ENCODE results near the gene MAPK8IP2. TPM values are rescaled to one million over a fixed set of nuclear protein-coding genes. Genes with fewer than 3 reads are reported as not detected.

The MAPK8IP2 gene
- polyA plus RNA-seq, 1 donor (not counting 4 experiments of a cell fraction or from before 2014, with no cell fraction given), result 0.29 TPM

DNA sequence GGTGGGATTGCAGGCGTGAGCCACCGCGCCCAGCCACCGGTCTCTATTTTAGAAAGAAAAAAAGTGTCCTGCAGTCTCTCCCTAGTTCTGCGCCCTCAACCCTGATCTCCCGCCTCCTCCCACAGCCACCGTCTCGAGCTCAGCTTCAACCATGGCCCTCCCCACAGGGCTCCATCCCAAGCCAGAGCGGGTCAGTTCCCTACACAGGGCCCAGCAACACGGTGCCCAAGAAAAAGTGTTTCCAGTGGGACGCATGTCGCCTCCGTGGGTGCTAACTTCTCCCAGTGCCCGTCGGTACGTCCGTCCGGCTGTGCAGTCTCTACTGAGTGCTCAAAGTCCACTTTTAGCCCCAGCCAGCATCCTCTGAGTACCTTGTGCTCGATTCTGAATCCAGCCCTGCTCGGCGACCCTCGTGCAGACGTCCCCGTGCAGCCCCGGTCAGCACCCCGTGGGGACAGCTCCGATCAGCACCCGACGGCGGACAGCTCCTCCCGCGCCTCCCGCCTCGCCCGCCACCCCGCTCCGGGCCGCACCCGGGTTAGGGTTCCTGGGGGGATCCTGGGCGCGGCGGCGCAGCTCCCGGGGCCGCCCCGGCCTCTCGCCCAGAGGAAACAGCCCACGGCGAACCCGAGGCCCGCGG, 657 bp upstream of the MAPK8IP2 start:
- no peaks in the 10 kb centered on the region for H3K9me1 ChIP-seq (ENCODE audit: control insufficient read depth, extremely low read depth, insufficient read depth, low read length)
- no peaks in the 10 kb centered on the region for H3K9me3 ChIP-seq (ENCODE audit: control insufficient read depth, low read depth, low read length)
- TF ChIP-seq EZH2 (IDR thresholded peaks at IDR 0.05; ENCODE audit: low read length), result peak; percentile 43
- TF ChIP-seq, protein P1, sequence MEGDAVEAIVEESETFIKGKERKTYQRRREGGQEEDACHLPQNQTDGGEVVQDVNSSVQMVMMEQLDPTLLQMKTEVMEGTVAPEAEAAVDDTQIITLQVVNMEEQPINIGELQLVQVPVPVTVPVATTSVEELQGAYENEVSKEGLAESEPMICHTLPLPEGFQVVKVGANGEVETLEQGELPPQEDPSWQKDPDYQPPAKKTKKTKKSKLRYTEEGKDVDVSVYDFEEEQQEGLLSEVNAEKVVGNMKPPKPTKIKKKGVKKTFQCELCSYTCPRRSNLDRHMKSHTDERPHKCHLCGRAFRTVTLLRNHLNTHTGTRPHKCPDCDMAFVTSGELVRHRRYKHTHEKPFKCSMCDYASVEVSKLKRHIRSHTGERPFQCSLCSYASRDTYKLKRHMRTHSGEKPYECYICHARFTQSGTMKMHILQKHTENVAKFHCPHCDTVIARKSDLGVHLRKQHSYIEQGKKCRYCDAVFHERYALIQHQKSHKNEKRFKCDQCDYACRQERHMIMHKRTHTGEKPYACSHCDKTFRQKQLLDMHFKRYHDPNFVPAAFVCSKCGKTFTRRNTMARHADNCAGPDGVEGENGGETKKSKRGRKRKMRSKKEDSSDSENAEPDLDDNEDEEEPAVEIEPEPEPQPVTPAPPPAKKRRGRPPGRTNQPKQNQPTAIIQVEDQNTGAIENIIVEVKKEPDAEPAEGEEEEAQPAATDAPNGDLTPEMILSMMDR (optimal IDR thresholded peaks at IDR 0.05 in 1 of 3, IDR thresholded peaks at IDR 0.05 in 1 of 3, conservative IDR thresholded peaks at IDR 0.05 in 1 of 3; ENCODE audit: extremely low read depth in 1 of 3, insufficient read depth in 2 of 3, low read length in 3 of 3), result no peak
- FAIRE-seq (no peak), DNase-seq (ENCODE audit: low read depth, low spot score) (no peak)
- no peak overlapping the region for H3K4me3 ChIP-seq (ENCODE audit: control insufficient read depth in 2 of 3, extremely low read depth in 1 of 3, insufficient read depth in 2 of 3, low read depth in 1 of 3, low read length in 3 of 3)
- no peak overlapping the region for H3K27ac ChIP-seq (ENCODE audit: control insufficient read depth, insufficient read depth, low read length)
- no peaks in the 10 kb centered on the region for H3K36me3 ChIP-seq (ENCODE audit: control insufficient read depth in 2 of 2, extremely low read depth in 1 of 2, insufficient read depth in 2 of 2, low read length in 2 of 2)
- H3K79me2 ChIP-seq (ENCODE audit: control insufficient read depth, insufficient read depth, low read length), result no peaks in the 10 kb centered on the region
- dilution Hi-C loops (cut with MboI; ENCODE audit: extremely low pct_ligation_motif_present, low sequenced_read_pairs), result no loop called here
- peaks cover 49% of the 10 kb centered on the region for H3K27me3 ChIP-seq (ENCODE audit: control insufficient read depth, extremely low read depth, insufficient read depth, low read length)
- H2AFZ ChIP-seq (ENCODE audit: control insufficient read depth, low read length), result no peak overlapping the region
- H3K4me1 ChIP-seq (ENCODE audit: control insufficient read depth, extremely low read depth, insufficient read depth, low read length), result no peaks in the 10 kb centered on the region
- H3K4me2 ChIP-seq (ENCODE audit: control insufficient read depth, extremely low read depth, insufficient read depth, low read depth, low read length), result no peak overlapping the region
- H3K9ac ChIP-seq (ENCODE audit: control insufficient read depth, extremely low read depth, insufficient read depth, low read length), result no peak overlapping the region
- H4K20me1 ChIP-seq (ENCODE audit: control insufficient read depth, extremely low read depth, insufficient read depth, low read length), result no peaks in the 10 kb centered on the region

DNA sequence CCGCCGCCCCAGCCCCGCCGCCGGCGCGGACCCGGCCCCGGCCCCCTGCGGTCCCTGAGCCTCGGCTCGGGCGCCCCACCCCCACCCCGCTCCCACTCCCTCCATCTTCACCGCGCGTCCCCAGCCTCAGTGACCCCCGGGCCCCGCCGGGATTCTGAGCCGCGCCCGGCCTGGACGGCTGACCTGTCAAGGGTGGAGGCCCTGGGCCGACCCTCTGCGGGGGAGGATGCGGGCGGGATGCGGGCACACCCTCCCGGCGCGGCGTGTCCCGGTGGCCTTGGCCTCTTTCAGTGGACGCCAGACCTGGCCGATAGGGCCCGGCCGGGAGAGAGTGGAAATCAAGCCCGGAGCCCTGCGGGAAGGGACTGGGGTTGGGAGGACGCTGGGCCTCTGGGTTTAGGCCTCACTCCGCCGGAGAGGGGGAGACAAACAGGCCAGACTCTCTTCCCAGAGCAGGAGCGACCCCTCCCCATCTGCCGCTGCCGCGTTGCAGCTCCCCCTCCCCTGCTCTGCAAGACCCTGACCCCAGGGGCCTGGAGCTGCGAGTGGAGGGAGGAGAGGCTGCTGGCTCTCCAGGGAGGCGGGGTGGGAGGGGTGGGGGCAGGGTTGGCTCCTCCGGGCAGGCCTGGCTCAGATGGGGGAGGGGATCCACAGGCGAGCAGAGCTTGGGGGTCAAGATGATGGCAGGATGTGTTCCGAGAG, 525 bp downstream of the MAPK8IP2 start:
- TF ChIP-seq, protein P1 (optimal IDR thresholded peaks at IDR 0.05 in 1 of 3, IDR thresholded peaks at IDR 0.05 in 1 of 3, conservative IDR thresholded peaks at IDR 0.05 in 1 of 3; ENCODE audit: extremely low read depth in 1 of 3, insufficient read depth in 2 of 3, low read length in 3 of 3), result no peak
- TF ChIP-seq EZH2 (IDR thresholded peaks at IDR 0.05; ENCODE audit: low read length), result peak; percentile 39
- dilution Hi-C loops (cut with MboI; ENCODE audit: extremely low pct_ligation_motif_present, low sequenced_read_pairs), result no loop called here
- DNase-seq (ENCODE audit: low read depth, low spot score), result no peak
- Histone ChIP-seq H3K9me1 (ENCODE audit: control insufficient read depth, extremely low read depth, insufficient read depth, low read length) (no peaks in the 10 kb centered on the region), H3K4me1 (ENCODE audit: control insufficient read depth, extremely low read depth, insufficient read depth, low read length) (no peaks in the 10 kb centered on the region), H3K4me2 (ENCODE audit: control insufficient read depth, extremely low read depth, insufficient read depth, low read depth, low read length) (no peak overlapping the region), H3K27ac (ENCODE audit: control insufficient read depth, insufficient read depth, low read length) (no peak overlapping the region), H4K20me1 (ENCODE audit: control insufficient read depth, extremely low read depth, insufficient read depth, low read length) (no peaks in the 10 kb centered on the region), H3K9me3 (ENCODE audit: control insufficient read depth, low read depth, low read length) (no peaks in the 10 kb centered on the region), H3K79me2 (ENCODE audit: control insufficient read depth, insufficient read depth, low read length) (no peaks in the 10 kb centered on the region), H3K9ac (ENCODE audit: control insufficient read depth, extremely low read depth, insufficient read depth, low read length) (no peak overlapping the region), H3K4me3 (ENCODE audit: control insufficient read depth in 2 of 3, extremely low read depth in 1 of 3, insufficient read depth in 2 of 3, low read depth in 1 of 3, low read length in 3 of 3) (peak overlapping the region in 1 of 3 experiments; percentile 27), H2AFZ (ENCODE audit: control insufficient read depth, low read length) (no peak overlapping the region), H3K27me3 (ENCODE audit: control insufficient read depth, extremely low read depth, insufficient read depth, low read length) (peaks cover 55% of the 10 kb centered on the region), H3K36me3 (ENCODE audit: control insufficient read depth in 2 of 2, extremely low read depth in 1 of 2, insufficient read depth in 2 of 2, low read length in 2 of 2) (no peaks in the 10 kb centered on the region)
- no peak for FAIRE-seq

All from keratinocyte (primary cell).